Mesothelial cell of epicardium (in vitro differentiated cells): ENCODE results near the gene GALNT8. TPM values are rescaled to one million over a fixed set of nuclear protein-coding genes. Genes with fewer than 3 reads are reported as not detected.

Experiments used
- DNase-seq, 2 experiments: peaks; one replicate each; pipeline ENCODE4 v3.0.0; 2021; ENCODE audit warnings: low spot score in 2 of 2; ENCODE audit not compliant: unreplicated experiment in 2 of 2
- H3K27ac Mint-ChIP-seq: 2 replicates; pipeline ENCODE4 v1.8.0; 2021; ENCODE audit warnings: mixed read lengths
- H3K27me3 Mint-ChIP-seq: 2 replicates; pipeline ENCODE4 v1.8.0; 2021; ENCODE audit warnings: low read depth, mixed read lengths
- H3K36me3 Mint-ChIP-seq: 2 replicates; pipeline ENCODE4 v1.8.0; 2021; ENCODE audit warnings: mixed read lengths
- H3K4me1 Mint-ChIP-seq: 2 replicates; pipeline ENCODE4 v1.8.0; 2021; ENCODE audit warnings: mixed read lengths
- H3K4me3 Mint-ChIP-seq: 2 replicates; pipeline ENCODE4 v1.8.0; 2021; ENCODE audit warnings: mild to moderate bottlenecking, moderate library complexity, mixed read lengths
- H3K9me3 Mint-ChIP-seq: 2 replicates; pipeline ENCODE4 v1.8.0; 2021; ENCODE audit warnings: mixed read lengths
- CTCF ChIP-seq: fragments of 200-600 bp; sonication (generic); IDR thresholded peaks from one replicate; pipeline ENCODE4 v1.5.0; 2021; ENCODE audit warnings: antibody characterized with exemption; ENCODE audit not compliant: unreplicated experiment
- total RNA-seq: library from RNA; stranded (reverse); gene quantifications from 3 replicates; pipeline ENCODE4 v1.2.1, GENCODE V29; 2021

GALNT8 gene
- total RNA-seq, 1 donor from 2014 or later, result 2.0 TPM

GRCh38 chr12:4775936-4776335 is 55.7 kb downstream of the GALNT8 start:
- no peak overlapping the region for H3K4me3 Mint-ChIP-seq
- H3K36me3 Mint-ChIP-seq, result no peaks in the 10 kb centered on the region
- no peak overlapping the region for H3K27ac Mint-ChIP-seq
- DNase-seq, result no peak
- H3K9me3 Mint-ChIP-seq, result no peaks in the 10 kb centered on the region
- peaks cover 24% of the 10 kb centered on the region for H3K27me3 Mint-ChIP-seq
- H3K4me1 Mint-ChIP-seq, result peaks cover 3% of the 10 kb centered on the region
- TF ChIP-seq CTCF, result no peak

GRCh38 chr12:4779749-4780148 is 59.5 kb downstream of the GALNT8 start:
- peaks cover 33% of the 10 kb centered on the region for H3K27me3 Mint-ChIP-seq
- H3K4me1 Mint-ChIP-seq, result no peaks in the 10 kb centered on the region
- DNase-seq, result no peak
- H3K9me3 Mint-ChIP-seq, result peaks cover 10% of the 10 kb centered on the region
- peaks cover 2% of the 10 kb centered on the region for H3K36me3 Mint-ChIP-seq
- no peak overlapping the region for H3K27ac Mint-ChIP-seq
- no peak for TF ChIP-seq CTCF
- H3K4me3 Mint-ChIP-seq, result no peak overlapping the region

- H3K9me3 Mint-ChIP-seq, result peaks cover 12% of the 10 kb centered on the region
- no peak overlapping the region for H3K4me3 Mint-ChIP-seq
- no peak overlapping the region for H3K27ac Mint-ChIP-seq
- H3K27me3 Mint-ChIP-seq, result peaks cover 30% of the 10 kb centered on the region
- DNase-seq, result no peak
- no peaks in the 10 kb centered on the region for H3K4me1 Mint-ChIP-seq
- TF ChIP-seq CTCF, result no peak
- peaks cover 2% of the 10 kb centered on the region for H3K36me3 Mint-ChIP-seq
Measured at GRCh38 chr12:4780641-4781611, 60.7 kb downstream of the GALNT8 start.

GRCh38 chr12:4784404-4785054 is 64.3 kb downstream of the GALNT8 start:
- H3K4me1 Mint-ChIP-seq, result no peaks in the 10 kb centered on the region
- no peak for DNase-seq
- no peak overlapping the region for H3K4me3 Mint-ChIP-seq
- H3K27me3 Mint-ChIP-seq, result peaks cover 19% of the 10 kb centered on the region
- TF ChIP-seq CTCF, result no peak
- peaks cover 12% of the 10 kb centered on the region for H3K9me3 Mint-ChIP-seq
- H3K27ac Mint-ChIP-seq, result no peak overlapping the region
- peaks cover 2% of the 10 kb centered on the region for H3K36me3 Mint-ChIP-seq

GRCh38 chr12:4786795-4787194 is 66.6 kb downstream of the GALNT8 start:
- Mint-ChIP-seq H3K4me3 (no peak overlapping the region), H3K27me3 (peaks cover 5% of the 10 kb centered on the region), H3K36me3 (peaks cover 2% of the 10 kb centered on the region), H3K27ac (no peak overlapping the region), H3K4me1 (no peaks in the 10 kb centered on the region), H3K9me3 (peaks cover 19% of the 10 kb centered on the region)
- no peak for DNase-seq
- no peak for TF ChIP-seq CTCF
